NCI-H526 (cell line): Measurements from ENCODE around the gene MUC6.
"Not testable (repeated sequence)": the region's sequence is repeated elsewhere in the genome, so short reads cannot be mapped to it uniquely, and the experiment has no call there.

Source experiments
- DNase-seq, 2 experiments: peaks; one replicate each; lab custom pipeline; 2025; lab: John Stamatoyannopoulos, UW

The MUC6 gene

GRCh38 chr11:986270-986951, 50.1 kb downstream of the MUC6 start:
- DNase-seq: peak in 1 of 2 experiments; percentile 16

- no peak for DNase-seq
Observed at GRCh38 chr11:985848-986247, 50.7 kb downstream of the MUC6 start.

GRCh38 chr11:985406-985805, 51.1 kb downstream of the MUC6 start:
- DNase-seq: no peak

GRCh38 chr11:984546-984945, 52.0 kb downstream of the MUC6 start:
- no peak for DNase-seq

GRCh38 chr11:981764-982163, 54.8 kb downstream of the MUC6 start:
- no peak for DNase-seq

- no peak for DNase-seq
Observed at GRCh38 chr11:980438-981357, 55.8 kb downstream of the MUC6 start.

GRCh38 chr11:978781-979180, 57.7 kb downstream of the MUC6 start:
- DNase-seq: no peak

GRCh38 chr11:977830-978720, 58.4 kb downstream of the MUC6 start:
- no peak for DNase-seq

GRCh38 chr11:976431-977160, 59.9 kb downstream of the MUC6 start:
- no peak for DNase-seq

- DNase-seq: peak in 1 of 2 experiments; percentile 73
Observed at GRCh38 chr11:975827-976226, 60.7 kb downstream of the MUC6 start.

- DNase-seq: not testable (repeated sequence)
Observed at GRCh38 chr11:975376-975775, 61.1 kb downstream of the MUC6 start.

GRCh38 chr11:973237-973636, 63.3 kb downstream of the MUC6 start:
- DNase-seq: no peak

GRCh38 chr11:972523-973211, 63.9 kb downstream of the MUC6 start:
- DNase-seq: no peak

- no peak for DNase-seq
Observed at GRCh38 chr11:971731-972365, 64.7 kb downstream of the MUC6 start.

GRCh38 chr11:971092-971690, 65.3 kb downstream of the MUC6 start:
- DNase-seq: no peak

- DNase-seq: no peak
Observed at GRCh38 chr11:970319-970871, 66.1 kb downstream of the MUC6 start.

- no peak for DNase-seq
Observed at GRCh38 chr11:969651-970205, 66.8 kb downstream of the MUC6 start.

GRCh38 chr11:968822-969221, 67.7 kb downstream of the MUC6 start:
- no peak for DNase-seq

- no peak for DNase-seq
Observed at GRCh38 chr11:967995-968751, 68.3 kb downstream of the MUC6 start.
